Measurements from ENCODE around the gene INS. TPM values are rescaled to one million over a fixed set of nuclear protein-coding genes. Genes with fewer than 3 reads are reported as not detected.

INS gene
- total and polyA plus RNA-seq, 2 of the 13 experiments (the other 11 are each of a cell fraction or from before 2014, with no cell fraction given) = not detected

DNA sequence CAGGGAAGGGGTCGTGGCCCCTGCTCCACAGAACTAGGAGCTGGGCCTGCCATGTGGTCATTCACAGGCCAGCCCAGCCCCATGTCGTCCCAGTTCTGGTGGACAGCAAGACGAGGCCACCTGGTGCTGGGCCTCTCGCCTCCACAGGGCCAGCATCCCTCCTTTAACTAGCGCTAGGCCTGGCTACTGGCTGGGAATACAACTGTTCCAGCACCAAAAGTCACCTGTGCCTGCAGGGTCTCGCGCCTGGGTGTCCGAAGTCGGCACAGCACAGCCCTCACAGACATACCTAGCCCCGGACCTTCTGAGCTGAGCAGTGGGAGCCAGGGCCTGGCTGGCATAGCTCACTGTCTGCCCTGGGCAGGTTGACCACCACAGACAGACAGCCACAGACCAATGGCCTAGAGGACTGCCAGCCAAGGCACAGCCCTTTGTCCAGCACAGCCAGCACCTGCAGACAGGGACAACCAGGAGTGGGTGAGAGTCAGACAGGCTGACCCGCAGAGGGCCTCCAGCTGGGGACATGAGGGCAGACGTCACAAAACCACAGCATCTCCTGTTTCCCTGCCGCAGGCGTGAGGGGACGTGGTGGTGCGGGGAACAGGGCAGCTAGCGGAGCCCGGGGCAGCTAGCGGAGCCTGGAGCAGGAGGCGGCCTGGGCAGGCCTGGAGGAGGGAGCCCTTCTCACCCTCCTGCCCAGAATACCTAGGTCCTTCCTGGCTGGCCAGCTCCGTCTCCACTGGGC lies 37.8 kb upstream of the INS start:
- no peak for DNase-seq (ENCODE audit: low spot score)
- H2AFZ ChIP-seq (ENCODE audit: low read length) = no peak overlapping the region
- H3K9me3 ChIP-seq (ENCODE audit: low read length) = no peaks in the 10 kb centered on the region
- FAIRE-seq = no peak
- no peak overlapping the region for H3K4me3 ChIP-seq (replicated peaks in 1 of 3; ENCODE audit: insufficient read depth in 1 of 3, low read depth in 2 of 3, low read length in 3 of 3)
- no peak overlapping the region for H3K27ac ChIP-seq (ENCODE audit: extremely low read length, insufficient read depth, low read length)
- TF ChIP-seq, protein P1, sequence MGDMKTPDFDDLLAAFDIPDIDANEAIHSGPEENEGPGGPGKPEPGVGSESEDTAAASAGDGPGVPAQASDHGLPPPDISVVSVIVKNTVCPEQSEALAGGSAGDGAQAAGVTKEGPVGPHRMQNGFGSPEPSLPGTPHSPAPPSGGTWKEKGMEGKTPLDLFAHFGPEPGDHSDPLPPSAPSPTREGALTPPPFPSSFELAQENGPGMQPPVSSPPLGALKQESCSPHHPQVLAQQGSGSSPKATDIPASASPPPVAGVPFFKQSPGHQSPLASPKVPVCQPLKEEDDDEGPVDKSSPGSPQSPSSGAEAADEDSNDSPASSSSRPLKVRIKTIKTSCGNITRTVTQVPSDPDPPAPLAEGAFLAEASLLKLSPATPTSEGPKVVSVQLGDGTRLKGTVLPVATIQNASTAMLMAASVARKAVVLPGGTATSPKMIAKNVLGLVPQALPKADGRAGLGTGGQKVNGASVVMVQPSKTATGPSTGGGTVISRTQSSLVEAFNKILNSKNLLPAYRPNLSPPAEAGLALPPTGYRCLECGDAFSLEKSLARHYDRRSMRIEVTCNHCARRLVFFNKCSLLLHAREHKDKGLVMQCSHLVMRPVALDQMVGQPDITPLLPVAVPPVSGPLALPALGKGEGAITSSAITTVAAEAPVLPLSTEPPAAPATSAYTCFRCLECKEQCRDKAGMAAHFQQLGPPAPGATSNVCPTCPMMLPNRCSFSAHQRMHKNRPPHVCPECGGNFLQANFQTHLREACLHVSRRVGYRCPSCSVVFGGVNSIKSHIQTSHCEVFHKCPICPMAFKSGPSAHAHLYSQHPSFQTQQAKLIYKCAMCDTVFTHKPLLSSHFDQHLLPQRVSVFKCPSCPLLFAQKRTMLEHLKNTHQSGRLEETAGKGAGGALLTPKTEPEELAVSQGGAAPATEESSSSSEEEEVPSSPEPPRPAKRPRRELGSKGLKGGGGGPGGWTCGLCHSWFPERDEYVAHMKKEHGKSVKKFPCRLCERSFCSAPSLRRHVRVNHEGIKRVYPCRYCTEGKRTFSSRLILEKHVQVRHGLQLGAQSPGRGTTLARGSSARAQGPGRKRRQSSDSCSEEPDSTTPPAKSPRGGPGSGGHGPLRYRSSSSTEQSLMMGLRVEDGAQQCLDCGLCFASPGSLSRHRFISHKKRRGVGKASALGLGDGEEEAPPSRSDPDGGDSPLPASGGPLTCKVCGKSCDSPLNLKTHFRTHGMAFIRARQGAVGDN (CRISPR knock-in tag; IDR thresholded peaks at IDR 0.05) = peak; percentile 65
- TF ChIP-seq HNRNPL (IDR thresholded peaks at IDR 0.05; ENCODE audit: low read depth, low read length) (0 out of 2 replicates have a peak, but pooled peaks have one; percentile 35), SALL1 (CRISPR knock-in tag; IDR thresholded peaks at IDR 0.05) (no peak), GABPB1 (CRISPR knock-in tag; IDR thresholded peaks at IDR 0.05) (no peak; the same call in 1 of the 2 replicates), HIVEP1 (CRISPR knock-in tag; IDR thresholded peaks at IDR 0.05) (no peak), ZBTB38 (CRISPR knock-in tag; IDR thresholded peaks at IDR 0.05) (peak; percentile 71)
- TF ChIP-seq, protein P2, sequence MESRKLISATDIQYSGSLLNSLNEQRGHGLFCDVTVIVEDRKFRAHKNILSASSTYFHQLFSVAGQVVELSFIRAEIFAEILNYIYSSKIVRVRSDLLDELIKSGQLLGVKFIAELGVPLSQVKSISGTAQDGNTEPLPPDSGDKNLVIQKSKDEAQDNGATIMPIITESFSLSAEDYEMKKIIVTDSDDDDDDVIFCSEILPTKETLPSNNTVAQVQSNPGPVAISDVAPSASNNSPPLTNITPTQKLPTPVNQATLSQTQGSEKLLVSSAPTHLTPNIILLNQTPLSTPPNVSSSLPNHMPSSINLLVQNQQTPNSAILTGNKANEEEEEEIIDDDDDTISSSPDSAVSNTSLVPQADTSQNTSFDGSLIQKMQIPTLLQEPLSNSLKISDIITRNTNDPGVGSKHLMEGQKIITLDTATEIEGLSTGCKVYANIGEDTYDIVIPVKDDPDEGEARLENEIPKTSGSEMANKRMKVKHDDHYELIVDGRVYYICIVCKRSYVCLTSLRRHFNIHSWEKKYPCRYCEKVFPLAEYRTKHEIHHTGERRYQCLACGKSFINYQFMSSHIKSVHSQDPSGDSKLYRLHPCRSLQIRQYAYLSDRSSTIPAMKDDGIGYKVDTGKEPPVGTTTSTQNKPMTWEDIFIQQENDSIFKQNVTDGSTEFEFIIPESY (CRISPR knock-in tag; IDR thresholded peaks at IDR 0.05) = 0 out of 2 replicates have a peak, but pooled peaks have one; percentile 41
- TF ChIP-seq, protein P3, sequence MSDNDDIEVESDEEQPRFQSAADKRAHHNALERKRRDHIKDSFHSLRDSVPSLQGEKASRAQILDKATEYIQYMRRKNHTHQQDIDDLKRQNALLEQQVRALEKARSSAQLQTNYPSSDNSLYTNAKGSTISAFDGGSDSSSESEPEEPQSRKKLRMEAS (IDR thresholded peaks at IDR 0.05) = peak; percentile 33; the same call in 1 of the 2 replicates
- TF ChIP-seq, protein P4, sequence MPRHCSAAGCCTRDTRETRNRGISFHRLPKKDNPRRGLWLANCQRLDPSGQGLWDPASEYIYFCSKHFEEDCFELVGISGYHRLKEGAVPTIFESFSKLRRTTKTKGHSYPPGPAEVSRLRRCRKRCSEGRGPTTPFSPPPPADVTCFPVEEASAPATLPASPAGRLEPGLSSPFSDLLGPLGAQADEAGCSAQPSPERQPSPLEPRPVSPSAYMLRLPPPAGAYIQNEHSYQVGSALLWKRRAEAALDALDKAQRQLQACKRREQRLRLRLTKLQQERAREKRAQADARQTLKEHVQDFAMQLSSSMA (CRISPR knock-in tag; IDR thresholded peaks at IDR 0.05) = no peak
- in situ Hi-C loops (cut with HindIII; ENCODE audit: extremely low pct_ligation_motif_present, low pct_unique_long_range_greater_than_20kb) (loop anchor here (5.0 to 10.0 kb wide), 2 partner anchors 99 to 326 kb away; no protein-coding TSS in a partner anchor), intact Hi-C loops (cut with micrococcal nuclease; ENCODE audit: unreplicated experiment) (loop anchor here (5.0 kb wide), 1 partner anchor 224 kb away; no protein-coding TSS in a partner anchor)
- CTCF ChIA-PET (ENCODE audit: low intra/inter-chr PET ratio, low total read pairs) = interaction anchor here (1.4 to 3.9 kb wide), 3 partner anchors 17 to 101 kb away, joined by 3 to 72 read pairs (median 11); no protein-coding TSS in a partner anchor
- no TSS peak for BruUV-seq (replicated peaks)
- no peaks in the 10 kb centered on the region for H3K36me3 ChIP-seq (replicated peaks in 1 of 2; ENCODE audit: control insufficient read depth in 1 of 2, insufficient read depth in 2 of 2, low read length in 2 of 2)
- H3K79me2 ChIP-seq (ENCODE audit: insufficient read depth, low read length) = no peaks in the 10 kb centered on the region
- peaks cover 1 to 3% of the 10 kb centered on the region in 2 experiments; a peak in 3 of 5 replicates for H3K27me3 ChIP-seq (ENCODE audit: control insufficient read depth in 1 of 2, insufficient read depth in 2 of 2, low read length in 2 of 2)
- no peak for ATAC-seq
- no peaks in the 10 kb centered on the region for H4K20me1 ChIP-seq (ENCODE audit: insufficient read depth, low read length)
- WGBS (ENCODE audit: low lambda C conversion rate) = 93% methylated on average over 9 of the region's 21 CpGs
- H3K4me1 ChIP-seq (ENCODE audit: insufficient read depth, low read length) = peaks cover 53% of the 10 kb centered on the region
- no peak overlapping the region for H3K9ac ChIP-seq (ENCODE audit: insufficient read depth, low read depth, low read length)
- POLR2A ChIA-PET = interaction anchor here (1.5 to 3.4 kb wide), 2 partner anchors 12 to 14 kb away, joined by 3 to 19 read pairs; no protein-coding TSS in a partner anchor
- no peak overlapping the region for H3K4me2 ChIP-seq (ENCODE audit: low read depth, low read length)

Data from HepG2 (cell line).